AG04449 (cell line): ENCODE data around the gene CMTM1.

Experiments used
- CTCF ChIA-PET: fragments of 350-600 bp; formaldehyde crosslinking; extraction: SDS; loops from one replicate; lab custom pipeline; 2021; ENCODE audit warnings: antibody characterized with exemption; lab: Yijun Ruan, JAX
- POLR2A ChIA-PET: fragments of 400-600, 350-600 bp; formaldehyde crosslinking; extraction: SDS; loops from one replicate; lab custom pipeline; 2020; ENCODE audit warnings: antibody characterized with exemption, inconsistent platforms; lab: Yijun Ruan, JAX
- DNase-seq: peaks from one replicate; pipeline ENCODE4 v3.0.0-alpha.2; 2010; ENCODE audit warnings: low read depth, low spot score
- H3K4me3 ChIP-seq: 2 replicates; pipeline ENCODE4 v1.5.1; 2011; ENCODE audit warnings: low read depth, mild to moderate bottlenecking, control low read depth, low read length
- TF ChIP-seq, protein P1 (sequence below): IDR thresholded peaks from one replicate; pipeline ENCODE4 v1.5.1; 2011; ENCODE audit warnings: mild to moderate bottlenecking, moderate library complexity, low read length, control low read depth, inconsistent platforms; ENCODE audit not compliant: insufficient read depth; ENCODE audit errors: missing control alignments

Gene CMTM1

DNA sequence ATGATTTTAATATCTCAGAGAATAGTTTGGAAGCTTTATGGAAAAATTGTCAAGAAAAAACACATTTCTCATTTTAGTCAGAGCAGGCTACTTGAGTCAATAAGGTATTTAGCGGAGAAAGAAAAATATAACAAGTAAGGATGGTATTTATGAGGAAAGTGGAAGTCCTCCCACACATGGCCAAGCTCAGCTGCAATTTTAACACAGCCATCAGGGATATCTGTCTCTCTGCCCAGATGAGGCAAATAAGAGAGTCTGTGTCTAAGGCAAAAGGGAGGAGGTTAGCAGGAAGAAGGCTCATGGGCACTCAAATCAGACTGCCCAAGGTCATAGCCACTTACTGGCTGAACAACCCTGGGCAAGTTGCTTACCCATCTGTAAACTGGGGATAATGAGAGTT is 7.8 kb downstream of the CMTM1 start:
- CTCF ChIA-PET, result interaction anchor here (0.7 to 1.5 kb wide), 2 partner anchors 10 to 34 kb away, joined by 3 to 8 read pairs; no protein-coding TSS in a partner anchor
- DNase-seq, result no peak
- TF ChIP-seq, protein P1, sequence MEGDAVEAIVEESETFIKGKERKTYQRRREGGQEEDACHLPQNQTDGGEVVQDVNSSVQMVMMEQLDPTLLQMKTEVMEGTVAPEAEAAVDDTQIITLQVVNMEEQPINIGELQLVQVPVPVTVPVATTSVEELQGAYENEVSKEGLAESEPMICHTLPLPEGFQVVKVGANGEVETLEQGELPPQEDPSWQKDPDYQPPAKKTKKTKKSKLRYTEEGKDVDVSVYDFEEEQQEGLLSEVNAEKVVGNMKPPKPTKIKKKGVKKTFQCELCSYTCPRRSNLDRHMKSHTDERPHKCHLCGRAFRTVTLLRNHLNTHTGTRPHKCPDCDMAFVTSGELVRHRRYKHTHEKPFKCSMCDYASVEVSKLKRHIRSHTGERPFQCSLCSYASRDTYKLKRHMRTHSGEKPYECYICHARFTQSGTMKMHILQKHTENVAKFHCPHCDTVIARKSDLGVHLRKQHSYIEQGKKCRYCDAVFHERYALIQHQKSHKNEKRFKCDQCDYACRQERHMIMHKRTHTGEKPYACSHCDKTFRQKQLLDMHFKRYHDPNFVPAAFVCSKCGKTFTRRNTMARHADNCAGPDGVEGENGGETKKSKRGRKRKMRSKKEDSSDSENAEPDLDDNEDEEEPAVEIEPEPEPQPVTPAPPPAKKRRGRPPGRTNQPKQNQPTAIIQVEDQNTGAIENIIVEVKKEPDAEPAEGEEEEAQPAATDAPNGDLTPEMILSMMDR, result no peak
- POLR2A ChIA-PET, result no interaction called here
- H3K4me3 ChIP-seq, result no peak overlapping the region

DNA sequence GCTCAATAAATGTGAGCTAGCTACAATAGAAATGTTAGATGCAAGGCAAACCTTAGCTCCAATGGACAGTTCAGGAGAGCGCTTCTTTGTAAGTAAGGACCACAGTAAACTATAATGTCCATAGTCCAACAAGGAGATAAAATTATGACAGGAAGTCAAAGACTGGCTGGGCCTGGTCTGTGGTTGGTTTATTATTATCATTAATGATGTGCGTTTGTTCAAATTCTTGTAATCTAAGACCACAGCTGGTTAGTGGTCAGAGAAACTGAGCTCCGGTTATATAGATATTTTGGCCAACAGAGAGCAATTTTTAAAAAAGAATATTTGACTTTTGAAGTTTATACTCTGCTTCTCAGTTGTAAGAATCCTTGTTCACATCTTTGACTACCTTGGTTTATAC is 8.3 kb downstream of the CMTM1 start:
- CTCF ChIA-PET, result interaction anchor here (0.9 to 1.5 kb wide), 4 partner anchors 9 to 34 kb away, joined by 3 to 8 read pairs (median 4); no protein-coding TSS in a partner anchor
- POLR2A ChIA-PET, result no interaction called here
- H3K4me3 ChIP-seq, result no peak overlapping the region
- no peak for DNase-seq
- TF ChIP-seq, protein P1, result no peak

DNA sequence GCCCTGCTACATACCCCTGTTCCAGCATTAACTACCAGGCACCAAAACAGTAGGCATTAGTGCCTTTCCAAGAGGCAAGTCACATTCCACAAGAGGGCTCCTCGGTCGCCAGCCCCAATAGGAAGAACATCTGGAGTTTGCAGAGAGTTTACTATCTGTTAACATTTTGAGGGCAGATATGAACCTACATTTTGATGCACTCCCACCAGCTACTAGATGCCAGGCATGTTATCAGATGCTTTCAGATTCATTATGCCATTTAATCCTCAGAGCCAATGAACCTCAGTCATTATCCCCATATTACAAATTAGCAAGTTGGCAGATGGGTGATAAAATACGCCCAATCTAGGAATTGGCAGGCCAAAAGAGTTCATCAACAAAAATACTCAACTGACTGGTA is 8.8 kb downstream of the CMTM1 start:
- no peak for DNase-seq
- TF ChIP-seq, protein P1, result no peak
- ChIA-PET POLR2A (no interaction called here), CTCF (interaction anchor here (0.9 to 1.2 kb wide), 4 partner anchors 10 to 33 kb away, joined by 3 to 5 read pairs (median 3); no protein-coding TSS in a partner anchor)
- no peak overlapping the region for H3K4me3 ChIP-seq

DNA sequence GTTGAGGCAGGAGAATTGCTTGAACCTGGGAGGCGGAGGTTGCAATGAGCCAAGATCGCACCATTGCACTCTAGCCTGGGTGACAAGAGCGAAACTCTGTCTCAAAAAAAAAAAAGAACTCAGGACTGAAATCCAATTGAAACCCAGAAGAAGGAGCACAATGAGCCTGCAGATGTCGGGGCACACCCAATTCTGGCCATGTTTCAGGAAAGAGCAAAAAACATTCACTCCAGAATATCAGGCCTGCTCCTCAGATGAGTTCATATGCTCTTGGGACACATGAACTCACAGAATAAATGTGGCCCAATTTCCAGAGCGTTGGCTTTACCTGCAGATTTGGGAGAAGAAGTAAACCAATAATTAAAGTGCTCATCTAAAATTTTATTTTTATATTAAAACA is 10.1 kb downstream of the CMTM1 start:
- H3K4me3 ChIP-seq, result no peak overlapping the region
- TF ChIP-seq, protein P1, result no peak
- ChIA-PET POLR2A (no interaction called here), CTCF (interaction anchor here (1.3 kb wide), 1 partner anchor 33 kb away, joined by 3 read pairs; no protein-coding TSS in a partner anchor)
- no peak for DNase-seq

DNA sequence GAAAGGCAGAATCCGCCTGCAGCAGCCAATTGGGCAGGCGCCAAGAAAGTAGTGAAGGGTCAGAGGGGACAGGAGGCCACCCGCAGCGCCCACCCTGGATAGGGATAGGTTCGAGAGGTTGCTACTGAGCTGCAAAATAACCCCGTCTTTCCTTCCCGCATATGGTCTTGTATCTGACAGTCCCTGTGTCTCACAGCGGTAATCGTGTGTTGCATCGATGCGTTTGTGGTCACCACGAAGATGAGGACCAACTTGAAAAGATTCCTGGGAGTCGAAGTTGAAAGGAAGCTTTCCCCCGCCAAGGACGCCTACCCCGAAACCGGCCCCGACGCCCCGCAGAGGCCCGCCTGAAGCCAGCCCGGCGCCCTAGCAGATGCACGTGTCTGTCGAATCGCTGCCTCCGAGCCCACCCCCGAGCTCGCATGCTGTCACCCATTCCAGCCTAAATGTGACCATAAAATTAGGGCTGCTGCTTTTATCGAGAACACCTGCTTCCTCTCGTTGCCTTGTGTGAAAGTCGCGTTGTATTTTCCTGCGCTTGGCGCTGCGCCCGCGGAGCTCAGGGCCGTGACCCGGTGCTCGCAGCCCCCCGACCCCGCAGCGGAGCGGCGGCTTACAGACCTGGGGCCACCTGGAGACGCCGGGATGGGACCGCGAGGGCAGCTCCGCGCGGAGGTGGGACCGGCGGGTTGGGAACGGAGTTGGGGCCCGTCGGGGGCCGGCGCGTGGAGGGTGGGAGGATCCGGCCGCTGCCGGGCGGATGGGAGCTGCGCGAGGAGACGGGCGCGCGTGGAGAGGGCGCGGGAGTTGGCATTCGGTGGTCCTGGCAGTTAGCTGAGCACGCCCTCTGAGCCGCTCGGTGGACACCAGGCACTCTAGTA is 12.7 kb downstream of the CMTM1 start, which contains the start of gene CMTM2:
Gene CMTM2 (plus strand): TSS at position 813 of the 881 bp plus-strand sequence. CDS start 145 bp downstream, outside the sequence.
- DNase-seq, result no peak
- ChIA-PET POLR2A (no interaction called here), CTCF (interaction anchor here (0.9 to 3.8 kb wide), 8 partner anchors 8 to 72 kb away, joined by 3 to 21 read pairs (median 4); no protein-coding TSS in a partner anchor)
- TF ChIP-seq, protein P1, result no peak
- no peak within 1 kb of the TSS for H3K4me3 ChIP-seq
